GM21423 (cell line): Measurements from ENCODE around the gene CPVL.
"Not testable (repeated sequence)": the region's sequence is repeated elsewhere in the genome, so short reads cannot be mapped to it uniquely, and the experiment has no call there.

Experiments used
- ATAC-seq: cut with Tn5 transposase; IDR thresholded peaks from one replicate; pipeline ENCODE4 v1.9.1; 2021; ENCODE audit warnings: mild to moderate bottlenecking, moderate library complexity; ENCODE audit not compliant: unreplicated experiment

The CPVL gene

DNA sequence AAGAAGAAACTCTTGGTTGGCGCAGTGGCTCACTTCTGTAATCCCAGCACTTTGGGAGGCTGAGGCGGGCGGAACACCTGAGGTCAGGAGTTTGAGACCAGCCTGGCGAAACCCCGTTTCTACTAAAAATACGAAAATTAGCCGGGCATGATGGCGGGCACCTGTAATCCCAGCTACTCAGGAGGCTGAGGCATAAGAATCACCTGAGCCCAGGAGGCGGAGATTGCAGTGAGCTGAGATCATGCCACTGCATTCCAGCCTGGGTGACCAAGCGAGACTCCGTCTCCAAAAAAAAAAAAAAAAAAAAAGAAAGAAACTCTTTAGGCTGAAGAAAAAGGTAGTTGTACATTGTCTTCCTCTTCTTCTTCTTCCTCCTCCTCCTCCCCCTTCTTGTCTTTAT, 53.2 kb downstream of the CPVL start:
- ATAC-seq: not testable (repeated sequence)

DNA sequence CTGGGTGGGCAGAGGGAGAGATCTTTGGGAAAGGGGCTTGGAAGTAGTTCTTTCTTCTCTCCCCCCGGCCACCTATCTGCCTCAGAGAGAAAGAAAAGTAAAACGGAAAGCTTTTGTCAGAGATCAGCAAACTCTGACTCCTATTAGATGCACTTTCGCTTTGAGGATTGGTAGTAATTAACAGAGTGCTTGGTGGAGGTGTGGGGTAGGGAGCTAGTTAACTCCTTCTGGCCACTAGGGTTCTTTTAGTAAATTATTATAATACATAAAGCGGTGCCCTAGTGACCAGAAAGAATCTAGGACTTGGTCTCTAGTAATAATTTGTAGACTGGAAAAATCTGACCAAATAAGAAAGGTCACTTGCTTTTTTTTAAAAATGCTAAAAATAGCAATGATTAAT, 54.6 kb downstream of the CPVL start:
- no peak for ATAC-seq

DNA sequence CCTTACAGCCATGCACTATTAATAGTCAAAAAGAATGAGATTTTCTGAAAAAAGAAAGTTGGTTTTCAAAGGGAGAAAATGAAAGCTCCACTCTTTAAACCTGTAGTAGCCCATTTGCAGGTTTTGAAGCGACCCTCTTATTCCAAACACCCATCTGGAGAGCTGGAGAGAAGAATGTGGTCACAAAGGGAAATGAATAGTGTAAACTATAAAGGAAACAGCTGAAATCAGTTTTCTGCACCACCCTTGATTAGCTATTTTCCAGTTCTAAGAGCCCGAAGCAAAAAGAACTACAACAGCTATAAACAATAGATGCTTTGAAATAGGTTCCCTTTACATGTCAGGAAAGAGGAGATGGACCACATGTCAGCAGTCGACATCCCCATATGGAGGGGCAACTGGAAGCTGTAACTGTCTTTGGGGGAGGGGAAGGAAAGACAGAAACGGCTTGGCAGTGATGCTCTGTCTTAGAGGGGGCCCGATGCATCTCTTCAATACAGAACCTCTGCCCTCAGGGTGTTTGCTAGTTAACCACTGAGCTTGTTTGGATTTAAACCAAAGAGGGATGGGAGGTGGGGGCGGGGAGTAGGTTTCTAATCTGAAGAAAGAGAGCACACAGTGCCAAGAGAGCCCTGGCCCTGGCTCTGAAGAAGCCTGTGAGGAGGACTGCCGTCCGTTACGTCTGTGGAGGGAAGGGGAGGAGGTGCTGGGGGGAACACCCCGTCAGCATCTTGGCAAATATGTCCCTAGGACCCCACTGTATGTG, 55.3 kb downstream of the CPVL start:
- ATAC-seq: no peak

DNA sequence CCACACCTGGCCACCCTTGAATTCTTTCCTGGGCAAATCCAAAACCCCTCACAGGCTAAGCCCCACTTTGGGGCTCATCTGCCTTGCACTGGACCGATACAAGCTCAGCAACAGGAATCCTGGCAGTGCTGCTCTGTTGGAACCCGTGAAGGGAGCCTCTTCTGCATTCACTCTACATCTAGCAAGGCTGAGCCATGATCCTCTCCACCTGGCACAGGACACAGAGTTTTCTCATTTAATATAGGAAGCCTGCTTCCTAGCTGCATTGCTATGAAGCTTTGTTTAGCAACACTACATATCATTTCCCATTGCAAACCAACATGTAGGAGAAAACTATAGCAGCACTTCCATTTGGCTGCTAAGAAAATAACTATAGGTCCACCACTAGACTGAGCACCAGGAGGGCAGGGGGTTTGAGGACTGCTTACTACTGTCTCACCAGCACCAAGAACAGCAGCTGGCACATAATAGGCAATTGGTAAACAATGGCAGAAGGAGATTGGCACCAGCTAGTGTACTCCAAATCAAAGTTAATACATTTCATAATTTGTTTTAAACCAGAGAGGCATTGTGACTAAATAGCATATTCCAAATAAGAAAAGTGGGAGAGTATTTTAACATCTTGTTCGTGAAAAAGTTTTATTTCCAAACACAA, 56.1 kb downstream of the CPVL start:
- ATAC-seq: no peak

DNA sequence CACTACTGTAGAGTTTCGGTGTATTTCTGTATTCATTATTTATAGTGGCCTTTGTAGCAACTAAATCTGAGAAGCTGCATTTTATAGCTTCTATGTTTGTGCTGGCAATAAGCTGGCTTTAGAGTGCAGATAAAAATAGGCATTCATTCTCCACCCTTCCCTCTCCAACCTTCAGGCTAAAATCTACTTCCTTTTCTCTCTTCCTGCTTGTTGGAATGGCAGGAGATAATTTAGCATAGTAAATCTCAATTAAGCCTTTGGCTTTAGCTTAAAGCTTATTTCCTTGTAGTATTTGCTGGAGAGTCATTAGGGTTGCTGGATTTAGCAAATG, 58.5 kb downstream of the CPVL start:
- no peak for ATAC-seq

DNA sequence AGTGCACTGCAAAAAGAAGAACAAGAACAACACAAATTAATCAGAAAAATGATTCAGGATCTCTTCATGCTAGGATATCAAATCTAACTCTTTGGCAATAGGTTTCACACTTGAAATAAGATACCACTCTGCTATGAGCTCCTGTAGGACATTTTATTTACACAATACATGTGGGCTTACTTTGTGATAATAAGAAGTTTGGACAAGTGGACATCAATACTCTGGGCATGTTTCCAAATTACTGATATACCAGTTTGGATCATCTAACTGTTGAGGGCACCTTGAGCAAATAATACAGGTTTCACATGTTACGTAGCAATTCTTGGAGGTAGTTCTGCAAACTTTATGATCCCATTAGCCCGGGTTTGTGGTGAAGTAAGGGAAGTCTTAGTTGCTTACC, 59.8 kb downstream of the CPVL start:
- no peak for ATAC-seq

DNA sequence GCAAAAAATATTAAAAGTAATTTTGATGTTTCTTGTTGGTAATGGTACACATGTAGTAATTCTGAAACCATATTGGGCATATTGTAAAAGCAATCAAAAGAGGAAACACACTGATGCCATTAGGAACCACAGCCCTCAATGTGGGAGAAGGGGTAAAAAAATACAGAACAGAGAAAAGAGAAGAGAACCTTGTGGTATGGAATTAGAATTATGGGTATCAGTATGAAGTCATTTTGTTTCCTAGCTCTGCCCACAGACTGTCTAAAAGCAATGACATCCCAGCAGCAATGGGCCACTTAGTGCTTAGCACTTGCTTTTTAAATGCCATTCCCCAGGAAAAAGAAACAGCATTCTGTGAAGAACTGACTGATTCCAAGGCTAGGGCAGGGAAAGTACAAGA, 61.5 kb downstream of the CPVL start:
- no peak for ATAC-seq

DNA sequence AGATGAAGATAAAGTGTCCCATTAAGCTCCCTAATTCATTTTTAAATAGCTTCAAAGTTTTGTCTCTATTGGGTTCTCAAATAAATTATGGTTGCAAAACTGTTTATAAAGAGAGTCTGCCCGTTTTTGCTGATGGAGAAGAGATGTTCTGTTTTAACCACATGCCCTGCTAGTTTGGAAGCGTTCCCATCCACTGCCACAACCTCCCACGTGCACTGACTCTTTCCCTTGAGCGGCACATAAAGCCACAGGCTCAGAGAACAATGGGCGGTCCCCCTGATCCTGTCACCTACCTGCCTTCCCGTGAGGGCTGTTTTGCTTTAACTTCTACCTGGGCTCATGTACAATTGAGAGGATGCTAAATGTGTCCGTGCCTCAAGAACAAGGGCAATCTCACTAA, 65.5 kb downstream of the CPVL start:
- no peak for ATAC-seq

DNA sequence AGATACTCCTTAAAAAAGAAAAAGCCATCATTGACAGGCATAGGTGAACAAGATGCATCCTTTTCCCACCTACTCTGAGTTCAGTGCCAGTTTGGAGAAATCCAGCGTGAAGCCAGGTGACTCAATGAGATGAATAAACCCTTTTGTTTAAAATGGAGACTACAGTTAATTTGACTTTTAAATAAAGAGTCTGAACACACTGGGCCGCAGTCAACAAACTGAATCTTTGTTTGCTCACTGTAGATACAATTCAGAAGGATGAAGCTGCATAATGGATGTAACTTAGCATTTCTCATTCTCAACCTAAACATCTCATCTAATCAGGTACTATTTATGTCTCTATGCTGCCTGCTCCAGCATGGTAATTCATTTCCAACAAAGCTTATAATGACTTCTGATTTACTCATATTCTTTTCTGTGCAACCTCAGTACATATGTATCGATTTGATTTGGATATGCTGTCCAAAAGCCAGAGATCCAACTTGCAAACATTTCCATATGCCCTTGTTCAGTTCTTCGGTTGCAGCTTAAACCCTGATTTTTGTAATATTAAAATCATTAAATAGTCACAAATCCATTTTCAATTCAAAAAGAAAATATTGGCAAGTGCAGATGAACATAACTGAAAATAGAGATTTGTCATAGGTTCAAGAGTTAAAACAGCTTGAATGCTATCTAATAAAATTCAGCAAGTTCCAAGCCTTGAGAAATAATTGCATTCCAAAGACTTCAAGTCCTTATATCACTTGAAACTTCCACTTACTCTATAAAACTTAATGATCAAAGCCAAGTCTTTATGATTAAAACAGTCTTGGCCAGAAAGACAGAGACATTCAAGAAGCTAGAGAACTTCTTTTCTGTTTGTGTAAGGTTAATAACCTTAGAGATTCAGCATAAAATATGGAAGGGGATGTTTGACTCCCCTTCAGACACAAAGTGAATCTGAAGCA, 67.8 kb downstream of the CPVL start:
- ATAC-seq: no peak

DNA sequence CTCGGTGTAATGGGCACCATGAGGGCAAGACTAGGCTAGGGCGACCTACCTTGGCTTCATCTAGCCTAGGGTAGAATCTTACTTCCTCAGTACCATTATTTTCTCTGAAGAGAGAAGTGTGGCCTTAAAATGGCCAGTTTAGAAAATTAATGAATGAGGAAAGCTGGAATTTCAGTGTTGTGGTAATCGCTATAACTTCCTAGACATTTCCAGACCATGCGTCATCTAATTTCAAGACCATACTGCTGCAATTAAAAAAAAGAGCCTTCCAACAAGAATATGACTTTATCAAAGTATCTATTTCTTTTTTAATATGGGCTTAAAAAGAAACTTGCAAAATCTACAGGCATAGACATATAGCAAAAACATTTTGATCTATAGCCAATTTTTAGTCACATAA, 68.5 kb downstream of the CPVL start:
- ATAC-seq: no peak

DNA sequence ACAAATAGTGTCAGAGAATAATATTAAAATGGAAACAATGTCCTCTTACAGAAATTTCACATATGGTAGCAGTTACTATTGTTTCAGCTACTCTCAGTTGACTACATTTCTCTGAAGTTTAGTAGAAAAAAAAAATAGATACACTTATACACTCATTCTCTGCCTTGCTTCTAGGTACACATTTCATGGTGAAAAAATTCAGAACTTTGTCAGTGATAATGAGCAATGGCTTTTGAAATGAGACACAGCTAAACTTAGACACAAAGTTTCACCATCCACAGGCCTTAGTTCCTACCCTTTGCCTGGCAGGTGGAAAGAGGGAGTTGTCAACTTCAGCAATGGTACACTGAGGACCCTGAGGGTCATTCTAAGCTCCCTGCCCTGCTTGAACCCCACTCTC, 69.2 kb downstream of the CPVL start:
- ATAC-seq: no peak

DNA sequence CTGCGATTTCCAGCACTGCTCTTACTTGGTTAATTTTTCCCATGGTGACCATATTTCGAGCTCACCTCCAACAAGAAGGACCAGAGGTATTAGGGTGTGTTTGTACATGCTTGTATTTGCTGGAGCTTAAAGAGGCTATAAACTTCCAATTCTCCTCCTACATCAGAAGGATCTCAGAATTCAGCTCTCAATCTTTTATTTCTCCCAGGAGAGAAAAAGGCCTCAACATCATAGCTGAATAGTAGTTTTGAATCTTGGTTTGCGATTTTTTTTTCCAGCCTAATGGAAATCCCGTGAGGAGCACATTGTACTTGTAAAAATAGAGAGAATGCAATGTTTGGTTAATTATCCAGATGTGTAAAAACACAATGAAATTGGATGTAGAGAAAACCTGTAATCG, 69.7 kb downstream of the CPVL start:
- no peak for ATAC-seq

DNA sequence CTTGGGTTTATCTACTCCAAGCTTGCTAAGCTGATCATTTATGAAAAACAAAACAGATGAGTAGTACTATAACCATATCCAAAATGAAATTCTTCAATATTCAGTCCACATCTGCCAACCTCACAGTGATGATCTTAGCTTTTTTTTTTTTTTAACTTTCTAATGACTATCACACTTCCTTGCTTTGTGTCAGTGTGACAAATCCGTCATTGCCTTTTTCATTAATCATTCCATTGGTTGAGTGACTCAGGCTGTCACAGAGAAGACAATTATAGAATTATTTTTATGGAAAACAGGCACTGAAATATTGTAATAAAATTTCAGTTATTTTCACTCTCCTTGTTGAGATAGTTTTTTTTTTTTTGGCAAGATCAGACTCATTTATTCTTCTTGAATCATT, 70.7 kb downstream of the CPVL start:
- no peak for ATAC-seq

DNA sequence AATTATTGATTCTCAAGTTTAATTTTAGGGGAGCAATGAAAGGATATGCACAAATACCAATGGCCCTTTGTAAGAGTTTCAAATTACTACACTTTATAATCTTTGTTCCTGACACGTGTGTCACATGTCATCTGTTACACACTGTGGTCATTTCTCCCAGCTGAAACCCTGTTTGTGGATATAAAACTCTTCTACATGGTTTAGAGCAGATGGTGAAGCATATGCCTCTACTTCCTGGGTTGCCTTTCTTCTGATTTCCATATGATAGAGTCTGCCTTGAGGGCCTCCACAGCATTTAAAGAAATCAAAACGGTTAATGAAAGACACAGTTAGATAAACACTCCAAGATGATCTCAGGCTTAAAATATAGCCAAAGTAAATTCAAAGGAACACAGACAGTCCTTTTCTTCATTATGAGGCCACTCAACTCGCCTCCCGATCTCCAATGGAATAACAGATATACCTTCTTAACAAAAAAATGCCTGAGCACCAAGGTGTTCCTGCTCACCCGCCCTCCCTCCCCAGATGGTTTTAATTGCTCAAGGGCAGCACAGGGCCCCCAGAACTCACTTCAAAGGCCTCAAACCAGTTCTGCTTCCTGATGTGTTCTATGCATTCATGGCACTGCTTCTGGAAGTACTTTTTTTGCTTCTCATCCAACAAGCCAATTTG, 75.0 kb downstream of the CPVL start:
- ATAC-seq: no peak

DNA sequence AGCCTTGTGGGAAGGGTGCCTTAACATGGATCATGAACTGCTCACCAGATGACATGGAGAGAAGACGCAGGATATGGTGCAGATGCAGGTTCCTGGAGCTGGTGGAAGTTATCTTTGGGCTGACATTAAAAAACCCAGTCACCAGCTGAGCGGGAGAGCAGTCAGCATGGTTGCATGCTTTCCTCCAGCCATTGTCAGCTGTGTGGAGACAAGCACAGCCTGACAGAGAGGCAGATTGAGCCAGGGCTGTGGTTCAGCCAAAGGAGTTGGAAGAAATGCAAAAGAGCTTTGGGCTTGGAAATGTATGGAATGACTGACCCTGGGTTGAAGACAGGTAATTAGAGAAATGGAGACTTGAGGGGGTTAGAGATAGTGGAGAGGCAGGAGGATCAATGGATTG, 79.7 kb downstream of the CPVL start:
- ATAC-seq: no peak

DNA sequence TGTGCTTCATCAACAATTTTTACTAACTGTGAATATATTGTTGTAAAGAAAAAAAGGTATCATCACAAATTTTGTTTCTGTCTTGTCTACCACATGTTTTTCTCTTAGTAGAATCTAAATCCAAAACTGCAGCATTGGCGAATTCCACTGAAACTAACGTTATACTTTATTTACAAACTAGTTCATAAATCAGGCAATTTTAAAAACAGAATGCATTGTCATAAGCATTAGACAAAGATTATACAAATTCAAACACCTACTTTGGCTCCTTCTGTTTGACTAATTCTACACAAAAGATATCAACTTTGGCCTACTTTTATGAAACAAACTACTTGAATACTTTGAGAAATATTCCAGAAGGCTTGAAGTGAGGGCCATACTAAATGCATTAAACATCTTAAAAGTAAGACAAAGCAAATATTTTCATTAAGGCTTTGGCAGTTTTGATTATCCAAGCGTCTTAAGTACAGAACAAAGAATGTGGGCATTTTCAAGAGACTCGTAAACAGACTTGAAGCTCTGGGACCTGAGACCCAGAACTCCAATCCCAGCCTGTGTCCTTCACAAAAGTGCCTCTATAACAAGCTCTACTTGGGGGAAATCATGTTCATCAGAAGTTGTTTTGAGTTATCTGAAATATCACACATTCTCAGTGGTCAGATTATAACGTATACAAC, 81.0 kb downstream of the CPVL start:
- no peak for ATAC-seq

DNA sequence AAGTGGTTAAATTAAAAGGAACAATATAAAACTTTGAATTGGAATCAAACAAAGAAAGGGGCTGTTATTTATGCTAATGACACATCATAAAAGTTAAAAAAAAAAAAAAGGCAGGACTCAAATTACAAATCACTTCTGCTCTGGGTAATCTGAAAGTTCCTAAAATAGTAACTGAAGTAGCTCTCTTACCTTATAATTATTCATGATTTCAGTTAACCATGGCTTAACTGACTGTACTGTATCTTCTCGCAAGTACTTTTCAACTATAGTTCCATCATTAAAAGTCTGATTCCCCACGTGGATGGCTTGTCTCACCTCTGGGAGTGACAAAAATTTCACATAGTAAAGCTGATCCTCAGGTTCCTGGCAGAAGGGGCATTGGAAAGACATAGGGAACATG, 82.5 kb downstream of the CPVL start:
- no peak for ATAC-seq

DNA sequence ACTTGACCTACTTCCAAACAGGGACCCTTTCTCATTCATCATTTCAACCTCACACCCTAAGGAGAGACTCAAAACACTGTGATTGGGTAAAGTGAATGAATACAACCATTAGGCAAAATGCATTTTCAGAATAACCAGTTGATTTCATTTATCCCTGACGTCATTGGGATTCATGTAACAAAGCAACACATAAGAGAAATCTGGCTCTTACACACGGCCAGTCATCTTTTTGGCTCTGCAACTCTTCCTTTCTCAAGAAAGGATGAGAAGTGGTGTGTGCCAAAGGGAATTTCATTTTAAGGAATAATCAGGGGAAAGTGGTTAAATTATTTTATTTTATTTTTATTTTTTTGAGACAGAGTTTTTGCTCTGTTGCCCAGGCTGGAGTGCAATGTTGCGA, 83.1 kb downstream of the CPVL start:
- ATAC-seq: no peak

DNA sequence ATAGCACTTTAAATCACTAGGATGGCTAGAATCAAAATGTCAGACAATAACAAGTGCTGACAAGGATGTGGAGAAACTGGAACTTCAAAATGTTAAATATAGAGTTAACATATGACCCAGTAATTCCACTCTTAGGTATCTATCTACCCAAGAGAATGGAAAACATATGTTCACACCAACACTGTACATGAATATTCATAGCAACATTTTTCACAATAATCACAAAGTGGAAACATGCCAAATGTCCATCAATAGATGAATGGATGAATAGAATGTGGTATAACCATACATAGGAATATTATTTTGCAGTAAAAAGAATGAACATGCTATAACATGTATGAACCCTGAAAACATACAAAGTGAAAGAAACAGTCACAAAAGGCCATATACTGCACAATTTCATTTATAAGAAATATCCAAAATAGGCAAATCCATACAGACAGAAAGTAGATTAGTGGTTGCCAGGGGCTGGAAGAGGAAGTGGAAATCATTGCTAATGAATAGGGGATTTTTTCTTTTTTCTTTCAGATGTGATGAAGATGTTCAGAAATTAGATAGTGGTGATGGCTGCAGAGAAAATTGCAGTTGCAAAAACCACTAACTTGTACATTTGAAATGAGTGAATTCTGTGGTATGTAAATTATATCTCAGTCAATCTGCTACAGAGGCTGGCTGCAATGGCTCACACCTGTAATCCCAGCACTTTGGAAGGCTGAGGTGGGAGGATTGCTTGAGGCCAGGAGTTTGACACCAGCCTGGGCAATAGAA, 93.0 kb downstream of the CPVL start:
- no peak for ATAC-seq

DNA sequence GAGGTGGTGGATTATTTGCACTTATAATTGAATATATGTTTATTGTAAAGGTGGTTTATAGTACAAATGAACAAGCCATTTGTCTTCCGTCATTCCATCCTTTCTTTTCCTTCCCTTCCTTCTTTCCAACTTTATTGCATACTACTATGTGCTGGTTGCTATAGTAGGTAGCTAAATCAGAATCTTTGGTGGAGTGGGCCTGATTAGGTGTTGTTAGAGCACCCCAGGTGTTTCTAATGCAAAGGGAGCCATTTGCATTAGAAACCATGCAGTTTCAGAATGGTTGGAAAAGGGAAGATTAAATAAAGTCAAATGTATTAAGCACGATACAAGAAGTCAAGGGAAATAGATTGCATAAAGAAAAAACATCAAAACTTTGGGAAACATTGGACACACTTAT, 99.4 kb downstream of the CPVL start:
- no peak for ATAC-seq
